B cell (primary cell): Measurements from ENCODE around the gene PRKCH. TPM values are rescaled to one million over a fixed set of nuclear protein-coding genes. Genes with fewer than 3 reads are reported as not detected.

Source experiments
- ATAC-seq: fragments of 200-7000 bp; cut with Tn5 transposase; one replicate; pipeline ENCODE4 v1.10.0; 2021; ENCODE audit warnings: low read depth, mild to moderate bottlenecking, moderate number of reproducible peaks, moderate library complexity
- CTCF ChIA-PET: fragments of 350-600 bp; sonication (Branson Sonifier 250); formaldehyde crosslinking; loops from one replicate; lab custom pipeline; 2021; ENCODE audit warnings: antibody characterized with exemption, inconsistent platforms; lab: Charles Lee
- POLR2A ChIA-PET: fragments of 350-600 bp; sonication (Branson Sonifier 250); formaldehyde crosslinking; loops from one replicate; lab custom pipeline; 2021; ENCODE audit warnings: antibody characterized with exemption; lab: Charles Lee
- DNase-seq: peaks from one replicate; pipeline ENCODE4 v3.0.0; 2013
- H2AFZ ChIP-seq: 2 replicates; pipeline ENCODE4 v1.6.1; 2012; ENCODE audit warnings: mild to moderate bottlenecking, low read depth, low read length; ENCODE audit not compliant: insufficient read depth, poor library complexity, severe bottlenecking
- H3K27ac ChIP-seq, 2 donors: 1 replicate in 1 of 2; 2 replicates in 1 of 2; pipeline ENCODE4 v1.5.1; 2012 to 2013; ENCODE audit warnings: low read length in 2 of 2, mild to moderate bottlenecking in 2 of 2, moderate library complexity in 1 of 2
- H3K27me3 ChIP-seq, 4 experiments: fragments of 200-600 bp in 1 of 4; sonication (generic) in 1 of 4; replicated peaks in 1 of 4; 1 replicate in 2 of 4; 2 replicates in 2 of 4; pipeline versions ENCODE4 v1.6.1 to v1.7.0; 2013 to 2016; ENCODE audit warnings: low read length in 3 of 4, mild to moderate bottlenecking in 2 of 4, mixed read lengths in 1 of 4, moderate library complexity in 1 of 4; ENCODE audit not compliant: insufficient read depth in 4 of 4, control insufficient read depth in 3 of 4; ENCODE audit errors: control extremely low read depth in 1 of 4
- H3K36me3 ChIP-seq, 2 experiments: replicated peaks in 1 of 2; 1 replicate in 1 of 2; 2 replicates in 1 of 2; pipeline versions ENCODE4 v1.6.1 to v1.7.1; 2013; ENCODE audit warnings: low read length in 1 of 2; ENCODE audit not compliant: insufficient read depth in 2 of 2, control insufficient read depth in 1 of 2; ENCODE audit errors: control extremely low read depth in 1 of 2, extremely low read depth in 1 of 2
- H3K4me1 ChIP-seq, 2 donors: fragments of 200-600 bp in 1 of 2; sonication (generic) in 1 of 2; 1 replicate in 1 of 2; 2 replicates in 1 of 2; pipeline versions ENCODE4 v1.5.1 to v1.6.1; 2013 to 2017; ENCODE audit warnings: low read length in 2 of 2; ENCODE audit not compliant: control insufficient read depth in 2 of 2, insufficient read depth in 2 of 2
- H3K4me2 ChIP-seq: replicated peaks from 2 replicates; pipeline ENCODE3; 2012; ENCODE audit warnings: mild to moderate bottlenecking, low read depth, low read length; ENCODE audit not compliant: poor library complexity, severe bottlenecking
- H3K4me3 ChIP-seq, 5 experiments: fragments of 200-600 bp in 1 of 5; sonication (generic) in 1 of 5; 1 replicate in 3 of 5; 2 replicates in 2 of 5; pipeline versions ENCODE4 v1.5.1 to v1.7.0; 2011 to 2016; ENCODE audit warnings: low read length in 4 of 5, mild to moderate bottlenecking in 4 of 5, low read depth in 2 of 5, control low read depth in 1 of 5, moderate library complexity in 1 of 5; ENCODE audit not compliant: insufficient read depth in 1 of 5; ENCODE audit errors: control extremely low read depth in 1 of 5, extremely low read depth in 1 of 5
- H3K79me2 ChIP-seq: fragments of 200-600 bp; sonication (generic); one replicate; pipeline ENCODE4 v1.6.0; 2016; ENCODE audit warnings: low read length; ENCODE audit not compliant: control insufficient read depth, insufficient read depth
- H3K9ac ChIP-seq: fragments of 200-600 bp; sonication (generic); 2 replicates; pipeline ENCODE4 v1.6.1; 2017; ENCODE audit warnings: mild to moderate bottlenecking, low read length, moderate library complexity
- H3K9me3 ChIP-seq, 3 donors: one replicate each; pipeline versions ENCODE4 v1.6.1 to v1.7.1; 2013; ENCODE audit warnings: low read length in 2 of 3; ENCODE audit not compliant: control insufficient read depth in 2 of 3, insufficient read depth in 1 of 3; ENCODE audit errors: control extremely low read depth in 1 of 3
- H4K20me1 ChIP-seq: 2 replicates; pipeline ENCODE4 v1.6.0; 2012; ENCODE audit warnings: mild to moderate bottlenecking, low read length; ENCODE audit not compliant: insufficient read depth, control insufficient read depth, poor library complexity, severe bottlenecking
- H3K27ac Mint-ChIP-seq: one replicate; pipeline ENCODE4 v1.8.0; 2021; ENCODE audit warnings: mixed read lengths
- H3K27me3 Mint-ChIP-seq: one replicate; pipeline ENCODE4 v1.8.0; 2021; ENCODE audit warnings: mixed read lengths
- H3K4me1 Mint-ChIP-seq: one replicate; pipeline ENCODE4 v1.8.0; 2021; ENCODE audit warnings: mixed read lengths
- H3K4me3 Mint-ChIP-seq: one replicate; pipeline ENCODE4 v1.8.0; 2021; ENCODE audit warnings: mixed read lengths
- H3K9me3 Mint-ChIP-seq: one replicate; pipeline ENCODE4 v1.8.0; 2022; ENCODE audit warnings: mixed read lengths; ENCODE audit not compliant: insufficient read depth
- EZH2 ChIP-seq: IDR thresholded peaks from 2 replicates; pipeline ENCODE4 v1.6.1; 2012; ENCODE audit warnings: borderline replicate concordance, low read depth, mild to moderate bottlenecking, moderate library complexity, low read length; ENCODE audit not compliant: insufficient read depth, poor library complexity, severe bottlenecking
- WGBS: methylation state at CpG from one replicate; pipeline ENCODE4 v1.1.5; 2013; ENCODE audit warnings: missing lambda C conversion rate; ENCODE audit not compliant: insufficient coverage; 5-methylcytosine and 5-hydroxymethylcytosine counted together
- intact Hi-C: fragments of 100-400 bp; cut with micrococcal nuclease; formaldehyde crosslinking; loops from one replicate; pipeline ENCODE4 v1.10.0; 2022
- polyA minus RNA-seq: library from RNA; depleted of rRNA, polyadenylated mRNA; stranded (reverse); fragments of >200 nt; gene quantifications from 2 replicates; pipeline ENCODE4 v1.2.3, GENCODE V29; 2012
- polyA plus RNA-seq: library from polyadenylated mRNA; depleted of rRNA; stranded (reverse); fragments of >200 nt; gene quantifications from 2 replicates; pipeline ENCODE4 v1.2.3, GENCODE V29; 2012
- total RNA-seq, 2 donors: library from RNA; stranded (reverse); fragments of 120-200 nt in 1 of 2; gene quantifications; 1 replicate in 1 of 2; 2 replicates in 1 of 2; pipeline versions ENCODE4 v1.2.3 to v1.2.4, GENCODE V29; 2013 to 2022
- TF ChIP-seq, protein P1 (sequence below): fragments of 200-600 bp; IDR thresholded peaks from one replicate; pipeline ENCODE4 v1.8.0; 2022; ENCODE audit warnings: antibody characterized with exemption, mild to moderate bottlenecking

The PRKCH gene
- total RNA-seq (4.9 and 5.0 TPM in 2 replicates), polyA plus RNA-seq (2.0 and 5.1 TPM in 2 replicates), polyA minus RNA-seq (7.6 and 38.7 TPM in 2 replicates)
- total RNA-seq (2013) = 2.9 TPM

DNA sequence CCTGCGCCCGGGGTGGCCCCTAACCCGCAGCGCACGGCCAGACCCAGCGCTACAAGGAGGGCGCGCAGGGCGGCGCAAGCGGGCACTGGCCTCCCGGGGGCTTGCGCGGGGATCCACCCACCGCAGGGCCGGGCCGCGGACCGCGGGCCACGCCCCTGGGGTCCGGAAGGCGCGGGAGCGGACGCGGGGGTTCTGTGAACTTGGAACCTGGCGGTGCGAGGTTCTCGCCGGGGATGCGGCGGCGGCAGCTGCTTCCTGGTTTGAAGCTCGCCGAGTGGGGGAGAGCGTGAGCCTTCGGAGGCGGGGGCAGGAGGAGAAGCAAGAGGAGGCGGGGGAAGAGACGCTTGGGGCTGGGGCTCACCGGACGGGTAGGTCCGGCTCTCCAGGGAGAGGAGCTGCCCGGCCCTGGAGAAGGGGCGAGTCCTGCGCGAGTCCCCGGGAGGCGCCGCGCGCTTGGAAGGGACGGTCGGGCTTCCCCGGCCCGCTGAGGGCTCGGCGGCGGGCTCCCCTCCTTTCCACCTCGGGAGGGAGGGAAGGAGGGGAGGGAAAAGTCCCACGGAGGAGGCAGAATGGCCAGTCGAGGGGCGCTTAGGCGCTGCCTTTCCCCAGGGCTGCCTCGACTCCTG lies at the start of gene PRKCH:
TSS of gene PRKCH (plus strand) at position 195 of the 626 bp plus-strand sequence. CDS start 523 bp downstream, outside the sequence.
- ChIA-PET CTCF (interaction anchor here (1.5 kb wide), 1 partner anchor 25 kb away, joined by 3 read pairs; no protein-coding TSS in a partner anchor), POLR2A (no interaction called here)
- WGBS = under 1% methylated on average over 66 of the region's 66 CpGs
- peak within 1 kb of the TSS; percentile 27 for H3K27ac Mint-ChIP-seq
- DNase-seq (peak; percentile 73), ATAC-seq (peak; percentile 81)
- intact Hi-C loops = loop anchor here (10.0 kb wide), 1 partner anchor 123 kb away; no protein-coding TSS in a partner anchor
- TF ChIP-seq, protein P1, sequence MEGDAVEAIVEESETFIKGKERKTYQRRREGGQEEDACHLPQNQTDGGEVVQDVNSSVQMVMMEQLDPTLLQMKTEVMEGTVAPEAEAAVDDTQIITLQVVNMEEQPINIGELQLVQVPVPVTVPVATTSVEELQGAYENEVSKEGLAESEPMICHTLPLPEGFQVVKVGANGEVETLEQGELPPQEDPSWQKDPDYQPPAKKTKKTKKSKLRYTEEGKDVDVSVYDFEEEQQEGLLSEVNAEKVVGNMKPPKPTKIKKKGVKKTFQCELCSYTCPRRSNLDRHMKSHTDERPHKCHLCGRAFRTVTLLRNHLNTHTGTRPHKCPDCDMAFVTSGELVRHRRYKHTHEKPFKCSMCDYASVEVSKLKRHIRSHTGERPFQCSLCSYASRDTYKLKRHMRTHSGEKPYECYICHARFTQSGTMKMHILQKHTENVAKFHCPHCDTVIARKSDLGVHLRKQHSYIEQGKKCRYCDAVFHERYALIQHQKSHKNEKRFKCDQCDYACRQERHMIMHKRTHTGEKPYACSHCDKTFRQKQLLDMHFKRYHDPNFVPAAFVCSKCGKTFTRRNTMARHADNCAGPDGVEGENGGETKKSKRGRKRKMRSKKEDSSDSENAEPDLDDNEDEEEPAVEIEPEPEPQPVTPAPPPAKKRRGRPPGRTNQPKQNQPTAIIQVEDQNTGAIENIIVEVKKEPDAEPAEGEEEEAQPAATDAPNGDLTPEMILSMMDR = no peak
- TF ChIP-seq EZH2 = no peak
- H3K4me2 ChIP-seq = peak within 1 kb of the TSS; percentile 89
- H3K4me1 ChIP-seq = peaks cover 21 to 22% of the 10 kb centered on the region in 2 donors
- no peaks in the 10 kb centered on the region for H3K36me3 ChIP-seq
- peak within 1 kb of the TSS; percentile 87 for H2AFZ ChIP-seq
- peaks cover 0 to 9% (median 0%) of the 10 kb centered on the region in 3 donors for H3K9me3 ChIP-seq
- peaks cover 15% of the 10 kb centered on the region for H3K27me3 Mint-ChIP-seq
- no peaks in the 10 kb centered on the region for H4K20me1 ChIP-seq
- peak within 1 kb of the TSS; percentile 86 for H3K4me3 Mint-ChIP-seq
- no peaks in the 10 kb centered on the region for H3K9me3 Mint-ChIP-seq
- H3K27ac ChIP-seq = no peak within 1 kb of the TSS
- H3K27me3 ChIP-seq = peaks cover 0 to 43% (median 6%) of the 10 kb centered on the region in 4 experiments
- peak within 1 kb of the TSS; percentile 41 to 64 (median 56) for H3K4me3 ChIP-seq
- H3K9ac ChIP-seq = peak within 1 kb of the TSS; percentile 64
- H3K4me1 Mint-ChIP-seq = peaks cover 15% of the 10 kb centered on the region
- H3K79me2 ChIP-seq = no peaks in the 10 kb centered on the region

DNA sequence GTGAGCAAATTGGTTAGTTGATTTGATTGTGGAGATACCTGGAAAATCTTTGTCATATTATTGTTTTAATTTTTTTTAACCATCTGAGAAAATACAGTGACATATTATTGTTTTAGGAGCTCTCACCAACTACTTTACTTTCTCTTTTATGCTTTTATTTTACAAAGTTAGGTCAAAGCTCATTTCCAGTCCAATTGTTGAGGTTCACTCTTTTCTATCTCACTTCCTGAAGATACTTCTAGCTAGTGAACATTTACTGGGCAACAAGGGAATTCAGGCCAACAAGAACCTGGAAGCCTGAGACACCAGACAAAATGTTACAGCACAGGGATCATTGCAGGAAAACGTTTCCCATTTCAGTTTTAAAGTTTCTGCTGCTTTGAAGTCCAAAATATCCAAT lies 44.1 kb upstream of the PRKCH start:
- no peak overlapping the region for H2AFZ ChIP-seq
- H3K27me3 ChIP-seq = peaks cover 0 to 33% (median 19%) of the 10 kb centered on the region in 4 experiments
- peaks cover 0 to 4% (median 1%) of the 10 kb centered on the region in 3 donors for H3K9me3 ChIP-seq
- H3K9me3 Mint-ChIP-seq = no peaks in the 10 kb centered on the region
- H3K4me1 Mint-ChIP-seq = peaks cover 13% of the 10 kb centered on the region
- intact Hi-C loops = no loop called here
- DNase-seq (no peak), ATAC-seq (no peak)
- H3K4me2 ChIP-seq = no peak overlapping the region
- H3K27ac ChIP-seq = no peak overlapping the region
- no peak for TF ChIP-seq EZH2
- TF ChIP-seq, protein P1 = no peak
- no peaks in the 10 kb centered on the region for H4K20me1 ChIP-seq
- H3K4me3 Mint-ChIP-seq = no peak overlapping the region
- H3K79me2 ChIP-seq = no peaks in the 10 kb centered on the region
- ChIA-PET CTCF (interaction anchor here (0.7 to 1.5 kb wide), 3 partner anchors 13 to 781 kb away, joined by 3 to 4 read pairs (median 3); no protein-coding TSS in a partner anchor), POLR2A (no interaction called here)
- H3K4me3 ChIP-seq = no peak overlapping the region
- no peak overlapping the region for H3K9ac ChIP-seq
- WGBS = no CpG with 5 or more reads among the region's 1 CpG
- peaks cover 64% of the 10 kb centered on the region for H3K27me3 Mint-ChIP-seq
- H3K4me1 ChIP-seq = peaks cover 10 to 18% of the 10 kb centered on the region in 2 donors
- H3K36me3 ChIP-seq = no peaks in the 10 kb centered on the region
- H3K27ac Mint-ChIP-seq = no peak overlapping the region
